Posterior vena cava (tissue), 2 donors: Measurements from ENCODE around the gene CHRNA1. TPM values are rescaled to one million over a fixed set of nuclear protein-coding genes. Genes with fewer than 3 reads are reported as not detected.

Source experiments
- total RNA-seq, 2 donors: library from RNA; stranded (reverse); fragmentation: NEBNext Ultra II Directional; extraction: Animal tissue kit (Norgen Biotek cat#: 25700); gene quantifications; one replicate each; pipeline ENCODE4 v1.2.1, GENCODE V29; 2021
- donor health status: DM: yes; HTN: yes; CAD: no.
- donor health status: DM: yes; HTN: yes; CAD: no.

Gene CHRNA1
- total RNA-seq, 2 donors from 2014 or later = not detected

Other genes starting within 250 kb of the CHRNA1 start
- 10 to 100 TPM; 59.9 to 65.1 TPM for gene WIPF1, start 166.7 kb downstream of the CHRNA1 start, total RNA-seq
- 10 to 100 TPM in 1 of 2 donors, 1 to 10 TPM in 1; 9.8 to 16.6 TPM for gene CHN1, start 240.9 kb upstream of the CHRNA1 start, total RNA-seq